C4-2B (cell line): ENCODE data around the gene FHL2.

Experiments used
- CTCF ChIP-seq: fragments of 450-650 bp; conservative IDR thresholded peaks from 2 replicates; pipeline ENCODE4 v1.5.1; 2017; ENCODE audit warnings: mild to moderate bottlenecking
- ZFX ChIP-seq: fragments of 450-650 bp; IDR thresholded peaks from 2 replicates; pipeline ENCODE4 v1.6.1; 2017

GRCh38 chr2:105362862-105363591 is 35.8 kb downstream of the FHL2 start:
- no peak for TF ChIP-seq CTCF
- TF ChIP-seq ZFX: no peak
